NCI-H1694 (cell line): ENCODE results near the gene ICAM2.

Source experiments
- DNase-seq: peaks from one replicate; lab custom pipeline; 2025; lab: John Stamatoyannopoulos, UW

ICAM2 gene

GRCh38 chr17:63974594-63975192 lies 45.7 kb downstream of the ICAM2 start:
- no peak for DNase-seq

DNA sequence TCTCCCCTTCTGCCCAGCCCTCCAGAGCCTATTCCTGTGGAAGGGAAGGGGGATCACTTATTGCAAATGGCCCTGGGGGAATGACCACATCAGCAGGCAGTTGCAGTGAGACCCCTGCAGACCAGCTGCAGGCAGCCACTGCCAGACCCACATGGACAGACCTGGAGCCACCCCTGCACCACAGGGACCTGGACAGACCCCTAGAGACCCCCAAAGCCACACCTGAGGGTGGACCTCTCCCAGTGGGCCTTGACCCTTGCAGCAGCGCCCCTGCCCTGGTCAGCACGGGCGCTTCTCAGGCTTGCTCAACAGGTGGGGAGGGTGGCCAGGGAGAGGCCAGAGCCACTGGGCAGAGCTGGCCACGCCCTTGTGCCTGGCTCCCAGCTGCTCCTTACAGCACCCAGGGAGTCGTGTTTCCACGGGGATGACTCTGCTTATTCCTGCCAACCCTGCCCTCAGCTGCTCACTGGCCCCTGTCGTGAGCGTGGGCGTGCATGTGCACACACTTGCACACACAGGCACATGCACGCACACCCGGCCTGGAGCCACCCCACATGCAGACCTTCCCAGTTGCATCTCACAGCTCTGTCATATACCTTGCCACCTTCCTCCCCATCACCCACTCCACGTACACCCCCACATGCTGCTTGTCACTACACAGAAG lies 46.4 kb downstream of the ICAM2 start:
- no peak for DNase-seq

GRCh38 chr17:63973247-63973646 lies 47.2 kb downstream of the ICAM2 start:
- no peak for DNase-seq

GRCh38 chr17:63972796-63973195 lies 47.6 kb downstream of the ICAM2 start, which contains the start of gene SCN4A:
Gene SCN4A, minus strand, starts transcription at chr17:63972918. Its CDS starts 77 bp downstream, at chr17:63972841.
- DNase-seq: no peak

DNA sequence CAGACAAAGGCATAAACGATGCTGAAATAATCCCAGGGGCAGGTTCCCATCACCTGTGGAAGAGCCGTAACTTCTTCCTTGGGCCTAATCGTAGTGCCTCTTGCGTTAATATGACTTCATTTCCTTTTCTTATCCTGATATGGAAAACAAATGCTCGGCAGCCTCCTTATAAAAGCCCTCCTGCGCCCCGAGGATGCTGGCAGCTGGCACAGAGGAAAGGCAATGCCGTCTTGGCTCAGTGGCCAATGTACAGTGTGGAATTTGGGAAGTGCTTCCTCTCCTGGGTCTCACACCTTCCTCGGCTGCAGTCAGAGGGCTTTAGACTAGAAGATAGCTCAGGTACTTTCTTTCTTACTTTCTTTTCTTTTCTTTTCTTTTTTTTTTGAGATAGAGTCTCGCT lies 51.2 kb downstream of the ICAM2 start:
- DNase-seq: no peak

- DNase-seq: no peak
These were observed 52.5 kb downstream of the ICAM2 start for GRCh38 chr17:63967953-63968352.

DNA sequence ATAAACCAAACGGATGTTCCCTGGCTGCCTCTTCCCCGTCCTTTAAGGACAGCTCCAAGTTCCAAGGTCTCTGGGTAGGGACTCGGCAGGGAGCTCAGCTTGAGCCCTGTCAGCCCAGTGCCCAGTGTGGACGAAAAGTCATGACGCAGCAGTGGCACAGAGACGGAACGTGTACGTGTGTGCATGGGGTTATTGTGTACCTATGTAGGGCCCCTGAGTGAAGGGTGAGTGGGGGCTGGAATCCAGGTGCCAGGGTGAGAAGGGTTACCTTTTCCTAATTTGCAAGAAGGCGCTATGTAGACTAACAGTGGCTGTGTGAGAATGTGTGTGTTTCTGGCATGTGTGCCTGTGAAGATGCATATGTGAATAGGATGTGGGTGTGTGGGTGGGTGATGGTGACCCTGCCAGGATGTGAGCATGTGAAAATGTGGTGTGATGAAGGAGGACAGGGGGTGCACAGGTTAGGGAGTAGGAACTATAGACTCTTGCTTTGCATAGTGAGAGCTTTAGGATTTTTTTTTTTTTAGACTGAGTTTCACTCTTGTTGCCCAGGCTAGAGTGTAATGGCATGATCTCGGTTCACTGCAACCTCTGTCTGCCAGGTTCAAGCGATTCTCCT lies 53.7 kb downstream of the ICAM2 start:
- DNase-seq: no peak

- no peak for DNase-seq
These were observed 57.3 kb downstream of the ICAM2 start for GRCh38 chr17:63963123-63963522.

- DNase-seq: no peak
These were observed 58.1 kb downstream of the ICAM2 start for GRCh38 chr17:63962298-63962744.

- no peak for DNase-seq
These were observed 58.8 kb downstream of the ICAM2 start for GRCh38 chr17:63961355-63962212.

DNA sequence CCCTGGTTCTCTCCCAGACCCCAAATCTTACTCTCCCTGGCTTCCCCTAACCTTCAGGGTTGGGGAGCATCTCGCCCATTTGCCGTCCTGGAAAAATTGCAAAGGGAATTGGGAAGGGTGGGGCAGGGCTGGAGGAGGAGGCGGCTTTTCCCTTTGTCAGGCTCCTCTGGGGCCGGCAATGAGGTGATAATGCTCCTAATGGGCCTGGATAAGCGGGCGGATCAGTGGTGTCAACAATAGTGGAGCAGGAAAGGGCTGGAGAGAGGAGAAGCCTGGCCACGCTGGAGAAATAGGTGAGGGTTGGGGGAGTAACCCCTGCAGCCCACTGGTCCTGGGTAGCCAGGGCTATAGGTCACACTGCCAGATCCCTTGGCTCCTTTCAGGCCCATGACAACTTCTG lies 60.0 kb downstream of the ICAM2 start:
- DNase-seq: no peak

- DNase-seq: no peak
These were observed 60.4 kb downstream of the ICAM2 start for GRCh38 chr17:63960006-63960405.

DNA sequence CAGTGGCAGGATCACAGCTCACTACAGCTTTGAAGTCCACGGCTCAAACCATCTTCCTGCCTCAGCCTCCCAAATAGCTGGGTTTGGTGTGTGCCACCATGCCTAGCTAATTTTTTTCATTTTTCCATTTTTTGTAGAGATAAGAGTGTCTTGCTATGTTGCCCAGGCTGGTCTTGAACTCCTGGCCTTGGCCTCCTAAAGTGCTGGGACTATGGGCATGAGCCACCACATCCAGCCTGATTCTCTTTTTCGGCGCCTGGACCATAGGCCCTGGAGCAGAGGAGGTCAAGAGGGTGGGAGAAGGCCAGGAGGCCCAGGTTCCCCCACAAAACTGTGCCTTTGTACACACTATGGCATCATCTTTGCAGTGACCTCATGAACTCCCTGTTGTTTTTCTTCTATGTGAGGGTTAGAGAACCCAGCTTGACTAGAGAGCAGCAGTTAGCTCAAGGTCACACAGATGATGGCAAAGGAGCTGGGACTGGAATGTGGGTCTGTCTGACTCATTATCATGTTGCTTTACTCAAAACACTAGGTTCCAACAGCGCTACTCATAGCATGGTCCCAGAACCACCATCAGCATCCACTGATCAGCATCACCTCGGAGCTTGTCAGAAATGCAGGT lies 64.0 kb downstream of the ICAM2 start:
- DNase-seq: no peak

DNA sequence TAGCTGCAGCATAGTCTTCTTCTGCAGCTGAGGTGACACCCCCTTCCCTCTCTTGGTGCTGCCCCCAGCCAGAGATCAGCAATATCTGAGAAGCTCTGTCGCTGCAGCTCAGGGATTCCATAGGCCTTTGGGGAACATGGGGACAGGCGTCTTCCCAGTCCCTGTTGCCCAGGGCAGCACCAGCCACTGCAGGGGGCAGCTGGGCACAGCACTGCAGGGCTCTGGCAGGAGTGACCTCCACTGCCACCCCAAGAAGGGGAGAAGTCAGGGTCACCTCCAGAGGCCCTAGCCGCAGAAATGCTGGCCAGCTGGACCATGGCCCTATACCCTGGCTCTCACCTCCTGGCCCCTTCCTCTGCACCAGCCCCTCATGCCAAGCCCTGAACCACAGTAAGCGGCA lies 64.6 kb downstream of the ICAM2 start:
- no peak for DNase-seq

DNA sequence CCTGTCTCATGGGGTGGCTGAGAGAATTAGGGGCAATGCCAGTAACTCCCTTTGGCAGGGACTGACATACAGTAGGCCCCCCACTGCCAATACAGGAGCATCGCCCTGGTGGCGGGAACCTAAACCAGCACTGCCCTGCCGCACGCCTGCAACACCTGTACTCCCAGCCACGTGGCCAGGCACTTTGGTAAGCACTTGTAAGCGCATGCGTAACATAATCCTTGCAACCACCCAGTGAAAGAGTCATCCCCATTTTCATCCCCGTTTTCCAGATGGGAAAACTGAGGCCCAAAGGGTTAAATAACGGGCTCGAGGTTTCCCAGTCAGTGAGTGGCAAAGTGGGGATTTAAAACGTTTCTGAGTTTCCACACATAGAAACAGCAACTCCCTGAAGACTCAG lies 65.2 kb downstream of the ICAM2 start:
- DNase-seq: no peak

GRCh38 chr17:63954402-63955063 lies 65.9 kb downstream of the ICAM2 start:
- no peak for DNase-seq
